Stomach (tissue), 4 donors: Measurements from ENCODE around the gene BICD1.

Experiments used
- CTCF ChIP-seq, 7 experiments: fragments of 450-650 bp in 4 of 7; fragments of 200-600 bp in 3 of 7; sonication (generic) in 3 of 7; IDR thresholded peaks; one replicate each; pipeline ENCODE4 v1.5.1; 2016 to 2019; ENCODE audit warnings: antibody characterized with exemption in 7 of 7, control low read depth in 2 of 7, mild to moderate bottlenecking in 1 of 7
- EP300 ChIP-seq: sonication (generic); formaldehyde crosslinking; IDR thresholded peaks from one replicate; pipeline ENCODE4 v1.6.1; 2017; ENCODE audit warnings: antibody characterized with exemption
- POLR2A ChIP-seq, 4 donors: fragments of 450-650 bp; IDR thresholded peaks; one replicate each; pipeline ENCODE4 v1.6.1; 2016; ENCODE audit warnings: antibody characterized with exemption in 4 of 4, control low read depth in 2 of 4, mild to moderate bottlenecking in 1 of 4, moderate library complexity in 1 of 4
- POLR2AphosphoS5 ChIP-seq, 3 donors: sonication (generic); formaldehyde crosslinking; IDR thresholded peaks; one replicate each; pipeline ENCODE4 v1.6.1; 2016; ENCODE audit warnings: antibody characterized with exemption in 3 of 3

- TF ChIP-seq CTCF (IDR thresholded peaks at IDR 0.05) (no peak), POLR2AphosphoS5 (IDR thresholded peaks at IDR 0.05) (no peak), POLR2A (IDR thresholded peaks at IDR 0.05) (no peak), EP300 (no peak)
These were observed 194.6 kb downstream of the BICD1 start for GRCh38 chr12:32301216-32301615.
